ENCODE measurements around the gene CRBN.

DNA sequence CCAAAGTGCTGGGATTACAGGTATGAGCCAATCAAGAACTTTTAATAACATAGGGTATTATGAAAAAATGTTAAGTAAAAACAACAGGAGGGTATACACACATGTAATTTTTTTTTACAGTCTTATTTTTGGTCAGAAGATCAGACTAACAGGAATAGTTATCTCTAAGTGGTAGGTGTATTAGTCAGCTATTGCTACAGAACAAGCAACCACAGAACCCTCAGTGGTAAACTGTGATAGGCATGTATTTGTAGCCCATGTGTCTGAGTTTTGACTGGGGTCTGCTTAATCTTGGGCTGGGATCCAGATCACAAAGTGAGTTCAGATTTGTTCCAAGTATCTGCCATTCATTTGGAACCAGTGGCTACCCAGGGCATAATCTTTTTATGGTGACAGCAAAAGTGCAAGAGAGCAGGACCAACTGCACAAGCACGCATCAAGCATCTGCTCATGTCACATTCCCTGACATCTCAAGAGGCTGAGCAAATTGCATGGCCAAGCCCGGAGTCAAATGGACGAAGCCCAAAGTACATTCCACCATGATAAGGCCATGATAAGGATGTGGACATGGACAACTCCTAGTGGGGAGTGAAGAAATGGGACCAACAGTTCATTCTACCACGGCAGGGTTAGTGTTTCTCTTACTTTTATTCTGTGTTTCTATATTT is 66.3 kb downstream of the CRBN start:
- TF ChIP-seq, protein P1, sequence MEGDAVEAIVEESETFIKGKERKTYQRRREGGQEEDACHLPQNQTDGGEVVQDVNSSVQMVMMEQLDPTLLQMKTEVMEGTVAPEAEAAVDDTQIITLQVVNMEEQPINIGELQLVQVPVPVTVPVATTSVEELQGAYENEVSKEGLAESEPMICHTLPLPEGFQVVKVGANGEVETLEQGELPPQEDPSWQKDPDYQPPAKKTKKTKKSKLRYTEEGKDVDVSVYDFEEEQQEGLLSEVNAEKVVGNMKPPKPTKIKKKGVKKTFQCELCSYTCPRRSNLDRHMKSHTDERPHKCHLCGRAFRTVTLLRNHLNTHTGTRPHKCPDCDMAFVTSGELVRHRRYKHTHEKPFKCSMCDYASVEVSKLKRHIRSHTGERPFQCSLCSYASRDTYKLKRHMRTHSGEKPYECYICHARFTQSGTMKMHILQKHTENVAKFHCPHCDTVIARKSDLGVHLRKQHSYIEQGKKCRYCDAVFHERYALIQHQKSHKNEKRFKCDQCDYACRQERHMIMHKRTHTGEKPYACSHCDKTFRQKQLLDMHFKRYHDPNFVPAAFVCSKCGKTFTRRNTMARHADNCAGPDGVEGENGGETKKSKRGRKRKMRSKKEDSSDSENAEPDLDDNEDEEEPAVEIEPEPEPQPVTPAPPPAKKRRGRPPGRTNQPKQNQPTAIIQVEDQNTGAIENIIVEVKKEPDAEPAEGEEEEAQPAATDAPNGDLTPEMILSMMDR (conservative IDR thresholded peaks at IDR 0.05 in 1 of 2, IDR thresholded peaks at IDR 0.05 in 1 of 2; ENCODE audit: extremely low read depth in 1 of 2, insufficient read depth in 1 of 2, low read depth in 1 of 2, low read length in 2 of 2) = no peak
- TF ChIP-seq EZH2 (IDR thresholded peaks at IDR 0.05; ENCODE audit: borderline replicate concordance, low read length) = no peak

Measured in mammary epithelial cell (primary cell).